ENCODE data around the gene AKIRIN2. TPM values are rescaled to one million over a fixed set of nuclear protein-coding genes. Genes with fewer than 3 reads are reported as not detected.
"Not testable (repeated sequence)": the region's sequence is repeated elsewhere in the genome, so short reads cannot be mapped to it uniquely, and the experiment has no call there.

The AKIRIN2 gene
- total RNA-seq, 1 donor from 2014 or later, result 65.4 TPM

DNA sequence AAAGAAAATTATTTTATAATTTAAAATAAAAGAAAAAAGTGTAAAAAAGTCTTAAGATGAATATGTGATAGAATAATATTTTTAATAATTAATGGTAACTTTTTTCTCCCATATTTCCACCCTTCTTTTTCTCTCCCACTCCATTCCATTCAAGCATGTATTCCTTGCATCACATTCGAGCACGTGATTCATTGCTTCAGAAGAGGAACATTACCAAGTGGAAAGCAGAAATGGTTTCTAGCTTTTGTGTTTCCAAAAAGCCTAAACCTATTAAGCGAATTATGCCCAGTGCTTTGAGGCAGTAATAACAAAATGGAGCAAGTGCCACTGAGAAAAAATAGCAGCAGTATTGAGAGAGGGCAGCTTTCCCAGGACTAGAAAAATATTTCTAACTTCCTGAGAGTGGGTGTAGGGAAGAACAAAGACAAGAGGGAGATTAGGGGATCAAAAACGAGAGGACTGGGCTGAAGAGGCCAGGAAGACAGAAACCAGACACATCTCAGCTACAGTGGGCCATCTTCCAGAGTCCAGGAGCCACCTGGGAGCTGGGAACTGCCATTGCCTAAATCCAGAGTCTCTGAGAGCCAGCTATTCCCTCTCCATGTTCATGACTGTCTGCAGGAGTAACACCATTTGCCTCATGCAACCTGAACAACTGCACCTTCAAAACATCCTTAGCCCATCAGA lies 15.0 kb upstream of the AKIRIN2 start:
- Histone ChIP-seq H3K4me1 (ENCODE audit: insufficient read depth, low read length) (peaks cover 10% of the 10 kb centered on the region), H3K36me3 (ENCODE audit: insufficient read depth, low read length) (no peaks in the 10 kb centered on the region), H3K27ac (ENCODE audit: low read depth, low read length) (no peak overlapping the region), H3K9ac (ENCODE audit: low read length) (no peak overlapping the region), H4K20me1 (ENCODE audit: insufficient read depth, low read length) (no peaks in the 10 kb centered on the region), H3K27me3 (ENCODE audit: insufficient read depth, low read length) (no peaks in the 10 kb centered on the region), H3K79me2 (ENCODE audit: insufficient read depth, low read length) (no peaks in the 10 kb centered on the region), H3K9me3 (ENCODE audit: insufficient read depth, low read depth, low read length) (no peaks in the 10 kb centered on the region), H2AFZ (ENCODE audit: low read depth, low read length) (no peak overlapping the region), H3K4me3 (ENCODE audit: insufficient read depth, low read depth, low read length) (no peak overlapping the region), H3K4me2 (ENCODE audit: low read length) (no peak overlapping the region)
- no peak for TF ChIP-seq EZH2 (IDR thresholded peaks at IDR 0.05; ENCODE audit: insufficient read depth, low read length)
- TF ChIP-seq, protein P1, sequence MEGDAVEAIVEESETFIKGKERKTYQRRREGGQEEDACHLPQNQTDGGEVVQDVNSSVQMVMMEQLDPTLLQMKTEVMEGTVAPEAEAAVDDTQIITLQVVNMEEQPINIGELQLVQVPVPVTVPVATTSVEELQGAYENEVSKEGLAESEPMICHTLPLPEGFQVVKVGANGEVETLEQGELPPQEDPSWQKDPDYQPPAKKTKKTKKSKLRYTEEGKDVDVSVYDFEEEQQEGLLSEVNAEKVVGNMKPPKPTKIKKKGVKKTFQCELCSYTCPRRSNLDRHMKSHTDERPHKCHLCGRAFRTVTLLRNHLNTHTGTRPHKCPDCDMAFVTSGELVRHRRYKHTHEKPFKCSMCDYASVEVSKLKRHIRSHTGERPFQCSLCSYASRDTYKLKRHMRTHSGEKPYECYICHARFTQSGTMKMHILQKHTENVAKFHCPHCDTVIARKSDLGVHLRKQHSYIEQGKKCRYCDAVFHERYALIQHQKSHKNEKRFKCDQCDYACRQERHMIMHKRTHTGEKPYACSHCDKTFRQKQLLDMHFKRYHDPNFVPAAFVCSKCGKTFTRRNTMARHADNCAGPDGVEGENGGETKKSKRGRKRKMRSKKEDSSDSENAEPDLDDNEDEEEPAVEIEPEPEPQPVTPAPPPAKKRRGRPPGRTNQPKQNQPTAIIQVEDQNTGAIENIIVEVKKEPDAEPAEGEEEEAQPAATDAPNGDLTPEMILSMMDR (IDR thresholded peaks at IDR 0.05; ENCODE audit: insufficient read depth, low read depth, low read length), result no peak
- no peaks in the 10 kb centered on the region for H3K9me3 Mint-ChIP-seq (ENCODE audit: unreplicated experiment)
- H3K27ac Mint-ChIP-seq (ENCODE audit: unreplicated experiment), result peak overlapping the region; percentile 13
- H3K4me3 Mint-ChIP-seq (ENCODE audit: unreplicated experiment), result no peak overlapping the region
- H3K36me3 Mint-ChIP-seq (ENCODE audit: low read depth, unreplicated experiment), result no peaks in the 10 kb centered on the region
- FAIRE-seq (no peak), DNase-seq (ENCODE audit: low read depth) (no peak)
- peaks cover 8% of the 10 kb centered on the region for H3K4me1 Mint-ChIP-seq (ENCODE audit: low read depth, unreplicated experiment)
- no peaks in the 10 kb centered on the region for H3K27me3 Mint-ChIP-seq (ENCODE audit: low read depth, unreplicated experiment)

DNA sequence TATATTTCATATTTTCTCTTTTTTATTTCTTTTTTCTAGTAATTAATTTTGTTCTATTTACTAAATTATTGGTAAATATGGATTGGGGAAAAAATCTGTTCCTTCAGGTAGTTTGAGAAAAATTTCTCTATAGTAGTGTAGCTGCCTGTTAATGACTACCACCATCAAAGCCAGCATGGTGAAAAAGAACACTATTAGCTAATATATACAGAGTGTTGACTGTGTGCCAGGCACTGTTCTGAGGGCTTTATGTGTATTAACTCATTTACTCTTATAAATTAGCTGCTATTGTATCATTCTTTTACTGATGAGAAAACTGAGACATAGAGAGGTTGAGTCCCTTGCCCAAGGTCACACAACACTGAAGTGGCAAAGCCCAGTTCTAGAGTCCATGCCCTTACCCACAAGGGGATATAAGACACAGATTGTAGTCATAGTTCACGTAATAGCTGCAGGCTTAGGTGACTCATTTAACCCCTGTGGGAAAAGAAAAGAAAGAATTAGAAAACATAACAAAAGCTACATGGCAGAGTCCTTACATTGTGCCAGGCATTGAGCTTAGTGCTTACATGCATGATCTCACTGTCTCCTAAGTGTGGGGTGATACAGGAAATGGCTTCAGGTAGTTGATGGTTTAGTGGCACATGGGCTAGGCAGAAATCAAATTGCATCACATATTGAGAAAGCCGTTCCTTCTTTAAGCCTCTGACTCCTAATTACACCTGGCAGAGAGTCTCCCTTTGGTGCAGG lies 12.2 kb upstream of the AKIRIN2 start:
- Histone ChIP-seq H2AFZ (ENCODE audit: low read depth, low read length) (no peak overlapping the region), H3K9me3 (ENCODE audit: insufficient read depth, low read depth, low read length) (no peaks in the 10 kb centered on the region), H3K4me3 (ENCODE audit: insufficient read depth, low read depth, low read length) (no peak overlapping the region), H3K27me3 (ENCODE audit: insufficient read depth, low read length) (no peaks in the 10 kb centered on the region), H3K9ac (ENCODE audit: low read length) (no peak overlapping the region), H4K20me1 (ENCODE audit: insufficient read depth, low read length) (no peaks in the 10 kb centered on the region), H3K4me1 (ENCODE audit: insufficient read depth, low read length) (peaks cover 10% of the 10 kb centered on the region), H3K79me2 (ENCODE audit: insufficient read depth, low read length) (no peaks in the 10 kb centered on the region), H3K4me2 (ENCODE audit: low read length) (peak overlapping the region; percentile 28), H3K36me3 (ENCODE audit: insufficient read depth, low read length) (no peaks in the 10 kb centered on the region), H3K27ac (ENCODE audit: low read depth, low read length) (peak overlapping the region; percentile 62)
- Mint-ChIP-seq H3K4me3 (ENCODE audit: unreplicated experiment) (no peak overlapping the region), H3K4me1 (ENCODE audit: low read depth, unreplicated experiment) (peaks cover 6% of the 10 kb centered on the region), H3K36me3 (ENCODE audit: low read depth, unreplicated experiment) (no peaks in the 10 kb centered on the region), H3K27ac (ENCODE audit: unreplicated experiment) (no peak overlapping the region), H3K27me3 (ENCODE audit: low read depth, unreplicated experiment) (peaks cover 2% of the 10 kb centered on the region), H3K9me3 (ENCODE audit: unreplicated experiment) (no peaks in the 10 kb centered on the region)
- DNase-seq (ENCODE audit: low read depth) (peak; percentile 88), FAIRE-seq (peak; percentile 39)
- TF ChIP-seq EZH2 (IDR thresholded peaks at IDR 0.05; ENCODE audit: insufficient read depth, low read length), result no peak
- TF ChIP-seq, protein P1 (IDR thresholded peaks at IDR 0.05; ENCODE audit: insufficient read depth, low read depth, low read length), result no peak

DNA sequence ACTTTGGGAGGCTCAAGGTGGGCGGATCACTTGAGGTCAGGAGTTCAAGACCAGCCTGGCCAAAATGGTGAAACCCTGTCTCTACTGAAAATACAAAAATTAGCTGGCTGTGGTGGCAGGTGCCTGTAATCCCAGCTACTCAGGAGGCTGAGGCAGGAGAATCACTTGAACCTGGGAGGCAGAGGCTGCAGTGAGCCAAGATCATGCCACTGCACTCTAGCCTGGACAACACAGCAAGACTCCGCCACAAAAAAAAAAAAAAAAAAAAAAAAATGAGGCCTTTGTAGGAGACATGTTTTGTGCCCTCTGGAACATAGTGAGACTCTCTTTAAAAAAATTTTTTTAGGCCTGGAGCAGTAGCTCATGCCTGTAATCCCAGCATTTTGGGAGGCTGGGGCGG lies 10.7 kb upstream of the AKIRIN2 start:
- FAIRE-seq; H3K27me3 Mint-ChIP-seq (ENCODE audit: low read depth, unreplicated experiment); H3K4me3 ChIP-seq (ENCODE audit: insufficient read depth, low read depth, low read length); H3K4me1 Mint-ChIP-seq (ENCODE audit: low read depth, unreplicated experiment); H3K27ac ChIP-seq (ENCODE audit: low read depth, low read length); H3K36me3 Mint-ChIP-seq (ENCODE audit: low read depth, unreplicated experiment); DNase-seq (ENCODE audit: low read depth); H3K36me3 ChIP-seq (ENCODE audit: insufficient read depth, low read length); H3K27me3 ChIP-seq (ENCODE audit: insufficient read depth, low read length); H2AFZ ChIP-seq (ENCODE audit: low read depth, low read length); H3K9me3 ChIP-seq (ENCODE audit: insufficient read depth, low read depth, low read length); H4K20me1 ChIP-seq (ENCODE audit: insufficient read depth, low read length); H3K9me3 Mint-ChIP-seq (ENCODE audit: unreplicated experiment); H3K79me2 ChIP-seq (ENCODE audit: insufficient read depth, low read length); H3K4me2 ChIP-seq (ENCODE audit: low read length); H3K27ac Mint-ChIP-seq (ENCODE audit: unreplicated experiment); H3K9ac ChIP-seq (ENCODE audit: low read length); H3K4me3 Mint-ChIP-seq (ENCODE audit: unreplicated experiment): not testable (repeated sequence)
- peaks cover 10% of the 10 kb centered on the region for H3K4me1 ChIP-seq (ENCODE audit: insufficient read depth, low read length)
